ENCODE results near the gene FNDC11.

Gene FNDC11

GRCh38 chr20:63525971-63526370 lies 28.0 kb upstream of the FNDC11 start:
- no peak for DNase-seq

- DNase-seq: no peak
Measured at GRCh38 chr20:63527184-63527583, 26.8 kb upstream of the FNDC11 start.

GRCh38 chr20:63529180-63529860 lies 24.6 kb upstream of the FNDC11 start:
- no peak for DNase-seq

GRCh38 chr20:63529861-63530787 lies 23.8 kb upstream of the FNDC11 start:
- no peak for DNase-seq

- DNase-seq: no peak
Measured at GRCh38 chr20:63530788-63531160, 23.2 kb upstream of the FNDC11 start.

- no peak for DNase-seq
Measured at GRCh38 chr20:63531686-63532448, 22.1 kb upstream of the FNDC11 start.

- DNase-seq: no peak
Measured at GRCh38 chr20:63532449-63532971, 21.4 kb upstream of the FNDC11 start.

- DNase-seq: no peak
Measured at GRCh38 chr20:63533388-63533787, 20.6 kb upstream of the FNDC11 start.

- no peak for DNase-seq
Measured at GRCh38 chr20:63533871-63534393, 20.0 kb upstream of the FNDC11 start.

GRCh38 chr20:63534427-63534830 lies 19.5 kb upstream of the FNDC11 start:
- DNase-seq: no peak

GRCh38 chr20:63534831-63535651 lies 18.9 kb upstream of the FNDC11 start:
- DNase-seq: no peak

- DNase-seq: no peak
Measured at GRCh38 chr20:63536241-63536977, 17.6 kb upstream of the FNDC11 start.

- no peak for DNase-seq
Measured at GRCh38 chr20:63536997-63537524, 16.9 kb upstream of the FNDC11 start, which contains the start of gene PTK6. TSS of gene PTK6 (minus strand) at chr20:63537376. CDS start at chr20:63537314, 62 bp downstream.

- peak; percentile 63 for DNase-seq
Measured at GRCh38 chr20:63537525-63538203, 16.3 kb upstream of the FNDC11 start.

- no peak for DNase-seq
Measured at GRCh38 chr20:63538204-63539091, 15.5 kb upstream of the FNDC11 start.

GRCh38 chr20:63539092-63539430 lies 14.9 kb upstream of the FNDC11 start:
- DNase-seq: no peak

GRCh38 chr20:63539441-63540370 lies 14.3 kb upstream of the FNDC11 start:
- DNase-seq: no peak

Data from NCI-H1694 (cell line).